KOPT-K1 (cell line): ENCODE results near the gene ACER2.
"Not testable (repeated sequence)": the region's sequence is repeated elsewhere in the genome, so short reads cannot be mapped to it uniquely, and the experiment has no call there.

Experiments used
- H3K27ac ChIP-seq: fragments of 200-600 bp; sonication (generic); 2 replicates; pipeline ENCODE4 v1.5.1; 2016; ENCODE audit warnings: antibody characterized with exemption, mild to moderate bottlenecking, low read depth, low read length; ENCODE audit not compliant: poor library complexity, severe bottlenecking
- H3K36me3 ChIP-seq: fragments of 200-600 bp; sonication (generic); 2 replicates; pipeline ENCODE4 v1.5.1; 2017; ENCODE audit warnings: antibody characterized with exemption, mild to moderate bottlenecking, low read length, moderate library complexity; ENCODE audit not compliant: insufficient read depth
- H3K9me3 ChIP-seq: fragments of 200-600 bp; sonication (generic); 2 replicates; pipeline ENCODE4 v1.5.1; 2017; ENCODE audit warnings: antibody characterized with exemption, low read length, mild to moderate bottlenecking; ENCODE audit not compliant: insufficient read depth, poor library complexity, severe bottlenecking

ACER2 gene

DNA sequence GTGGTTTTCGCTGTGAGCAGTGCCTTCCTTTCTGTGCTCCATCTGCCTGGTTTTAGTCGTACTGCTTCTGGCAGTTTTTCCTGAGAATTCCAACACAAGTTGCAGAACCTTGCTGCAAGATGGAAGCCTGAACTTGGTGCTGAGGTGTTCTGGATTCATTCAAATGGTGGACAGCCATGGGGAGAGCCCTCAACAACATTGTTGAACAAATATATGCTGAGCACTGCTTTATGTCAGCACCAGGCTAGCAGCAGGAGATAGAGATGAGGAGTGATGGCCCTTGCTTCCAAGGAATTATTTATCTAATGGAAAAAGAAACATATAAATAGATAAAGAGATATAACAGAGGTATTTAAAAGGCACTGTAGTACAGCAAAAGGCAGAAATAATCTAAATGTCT is 21.5 kb upstream of the ACER2 start:
- H3K9me3 ChIP-seq = no peaks in the 10 kb centered on the region
- H3K27ac ChIP-seq = no peak overlapping the region
- no peaks in the 10 kb centered on the region for H3K36me3 ChIP-seq

DNA sequence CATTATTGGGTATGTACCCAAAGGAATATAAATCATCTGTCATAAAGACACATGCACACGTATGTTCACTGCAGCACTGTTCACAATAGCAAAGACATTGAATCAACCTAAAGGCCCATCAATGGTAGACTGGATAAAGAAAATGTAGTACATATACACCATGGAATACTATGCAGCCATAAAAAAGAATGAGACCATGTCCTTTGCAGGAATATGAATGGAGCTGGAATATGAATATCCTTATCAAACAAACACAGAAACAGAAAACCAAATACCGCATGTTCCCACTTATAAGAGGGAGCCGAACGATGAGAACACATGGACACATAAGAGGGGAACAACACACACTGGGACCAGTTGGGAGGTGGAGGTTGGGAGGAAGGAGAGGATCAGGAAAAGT is 19.3 kb upstream of the ACER2 start:
- H3K27ac ChIP-seq, H3K36me3 ChIP-seq, H3K9me3 ChIP-seq: not testable (repeated sequence)

DNA sequence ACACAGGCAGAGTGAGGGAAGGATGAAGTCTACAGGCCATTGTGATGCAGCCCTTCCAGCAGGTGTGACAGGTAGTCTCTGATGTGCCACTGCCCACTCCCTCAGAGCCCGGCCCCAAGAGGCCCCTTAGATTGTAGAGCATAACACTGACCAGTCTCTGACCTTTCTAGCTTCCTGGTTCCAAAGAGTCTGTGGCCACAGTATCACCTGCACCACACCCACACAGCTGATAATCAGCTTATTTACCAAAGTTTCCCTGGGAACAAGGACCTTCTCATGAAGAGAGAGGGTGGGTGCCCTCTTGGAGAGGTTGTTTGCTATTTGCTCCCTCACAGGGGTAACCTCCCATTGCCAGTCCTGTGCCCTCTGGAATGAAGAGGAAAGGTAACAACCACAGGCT is 11.0 kb upstream of the ACER2 start:
- no peak overlapping the region for H3K27ac ChIP-seq
- peaks cover 14% of the 10 kb centered on the region for H3K9me3 ChIP-seq
- H3K36me3 ChIP-seq = no peaks in the 10 kb centered on the region

DNA sequence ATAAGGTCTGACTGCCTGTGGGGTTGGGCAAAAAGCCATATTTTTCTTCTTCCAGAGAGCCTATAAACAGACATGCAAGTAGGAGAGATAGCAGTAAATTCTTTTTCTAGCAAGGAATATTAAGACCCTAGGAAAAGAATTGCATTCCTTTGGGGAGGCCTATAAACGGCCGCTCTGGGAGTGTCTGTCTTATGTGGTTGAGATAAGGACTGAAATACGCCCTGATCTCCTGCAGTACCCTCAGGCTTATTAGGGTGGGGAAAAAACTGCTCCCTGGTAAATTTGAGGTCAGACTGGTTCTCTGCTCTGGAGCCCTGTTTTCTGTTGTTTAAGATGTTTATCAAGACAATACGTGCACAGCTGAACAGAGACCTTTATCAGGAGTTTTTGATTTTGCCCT is 5.6 kb upstream of the ACER2 start:
- not testable (repeated sequence) for H3K36me3 ChIP-seq, H3K27ac ChIP-seq
- H3K9me3 ChIP-seq = peaks cover 24% of the 10 kb centered on the region

DNA sequence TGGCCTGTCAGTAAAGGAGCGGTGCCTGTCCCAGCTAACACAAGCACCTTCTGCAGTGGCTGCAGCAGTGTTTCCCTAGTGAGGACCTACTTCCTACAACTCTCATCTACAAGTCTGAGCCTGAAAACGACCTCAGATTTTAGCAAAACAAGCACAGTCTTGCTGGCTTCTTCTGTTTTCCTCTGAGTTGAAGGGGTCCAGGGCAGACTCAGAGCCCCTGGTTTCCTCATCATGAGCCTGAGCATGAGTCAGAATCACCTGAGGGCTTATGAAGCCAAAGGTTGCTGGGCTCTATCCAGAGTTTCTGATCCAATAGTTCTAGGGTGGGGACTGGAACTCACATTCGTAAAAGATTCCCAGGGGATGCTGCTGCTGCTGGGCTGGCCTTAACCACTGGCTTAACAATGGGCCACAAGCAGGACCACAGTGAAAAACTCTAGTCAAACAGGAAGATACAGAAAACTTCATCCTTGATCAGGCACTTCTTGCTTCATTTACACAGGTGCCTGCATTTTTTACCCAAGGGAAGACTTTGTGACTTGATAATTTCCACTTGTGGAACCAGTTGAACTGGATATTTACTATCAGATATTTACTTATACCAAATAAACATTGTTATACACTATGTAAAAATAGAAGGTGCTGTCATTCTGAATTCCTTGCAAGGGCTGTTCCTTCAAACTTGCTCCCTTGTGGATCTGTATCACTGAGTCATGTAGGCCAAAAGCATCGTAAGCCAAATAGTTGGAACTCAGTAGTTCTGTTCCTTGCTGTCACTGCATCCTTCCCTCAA is 4.3 kb upstream of the ACER2 start:
- Histone ChIP-seq H3K9me3 (peaks cover 24% of the 10 kb centered on the region), H3K36me3 (no peaks in the 10 kb centered on the region), H3K27ac (no peak overlapping the region)

DNA sequence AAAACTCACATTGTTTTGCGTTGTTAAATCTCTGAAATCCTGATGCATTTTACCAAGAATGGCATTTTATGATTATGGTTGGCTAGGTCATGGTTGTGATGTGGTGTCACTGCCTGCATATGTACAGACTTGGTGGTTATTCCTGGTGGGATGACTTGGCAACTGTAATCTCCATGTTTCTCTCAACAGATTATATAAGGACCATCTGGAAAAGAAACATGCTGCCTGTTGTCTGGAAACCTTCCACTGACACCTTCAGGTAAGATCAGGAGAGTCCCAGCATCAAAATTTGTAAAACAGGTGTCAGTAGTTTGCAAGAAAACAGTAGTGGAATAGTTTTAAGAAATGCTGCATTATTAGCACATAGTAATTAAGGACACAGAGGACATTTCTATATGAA is 3.0 kb upstream of the ACER2 start:
- H3K9me3 ChIP-seq = peaks cover 24% of the 10 kb centered on the region
- no peak overlapping the region for H3K27ac ChIP-seq

DNA sequence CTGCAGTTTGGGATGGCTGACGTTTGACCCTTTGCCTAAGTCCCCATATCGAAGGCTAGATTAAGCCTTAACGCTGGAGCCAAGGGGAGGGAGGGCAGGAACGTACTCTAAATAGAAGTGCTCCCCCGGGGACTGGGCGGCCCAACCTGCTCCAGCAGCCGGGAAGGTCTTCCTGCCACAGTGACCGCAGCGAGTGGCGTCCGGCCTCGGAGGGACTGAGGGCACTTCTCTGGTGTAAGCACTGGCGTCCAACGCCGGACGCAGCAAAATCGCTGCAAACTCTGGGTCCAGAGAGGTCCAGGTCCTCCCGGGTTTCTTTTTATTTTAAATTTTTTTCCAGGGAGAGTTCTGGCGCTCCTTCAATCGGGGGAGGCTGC is 505 bp upstream of the ACER2 start:
- H3K9me3 ChIP-seq = peaks cover 8% of the 10 kb centered on the region
- H3K27ac ChIP-seq = no peak overlapping the region
- no peaks in the 10 kb centered on the region for H3K36me3 ChIP-seq

More for the DNA sequence above, 3.0 kb upstream of the ACER2 start:
- H3K36me3 ChIP-seq = no peaks in the 10 kb centered on the region

DNA sequence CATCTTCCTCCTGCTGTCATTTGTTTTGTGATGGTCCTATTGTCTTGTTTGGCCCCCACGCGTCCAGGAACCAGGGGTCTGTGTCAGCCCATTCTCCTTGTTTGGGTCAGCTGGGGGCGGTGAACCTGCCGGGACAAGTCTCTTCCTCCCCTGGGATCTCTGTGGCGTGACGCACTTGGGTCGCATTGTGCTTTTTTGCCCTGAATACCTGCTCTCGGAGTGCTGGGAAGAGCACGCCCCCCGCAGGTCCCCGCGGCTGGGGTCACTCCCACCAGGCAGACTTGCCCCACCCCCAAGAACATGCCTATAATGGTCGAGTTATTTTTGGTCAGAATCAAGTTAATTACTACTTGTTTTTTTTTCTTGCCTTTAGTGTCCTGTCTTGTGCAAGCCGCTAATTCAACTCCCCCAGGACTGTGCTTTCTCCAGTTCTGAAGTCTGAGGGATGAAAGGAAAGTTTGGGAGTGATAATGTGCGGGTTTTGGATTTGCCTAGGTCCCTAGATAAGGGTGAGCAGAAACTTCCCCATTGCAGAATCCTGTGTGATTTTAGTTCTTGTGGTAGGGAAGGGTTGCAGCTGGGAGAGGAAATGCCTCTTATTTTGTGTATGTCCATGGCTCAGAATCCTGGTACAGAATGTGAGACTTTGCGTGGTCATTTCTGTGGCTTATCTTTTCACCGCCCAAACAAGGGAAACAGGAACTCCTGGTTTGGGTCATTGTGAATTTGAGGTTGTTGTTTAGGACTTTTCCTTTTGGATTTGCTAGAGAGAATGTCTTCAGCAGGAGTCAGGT is 789 bp downstream of the ACER2 start:
- peak overlapping the region; percentile 71 for H3K27ac ChIP-seq
- H3K36me3 ChIP-seq = no peaks in the 10 kb centered on the region
- H3K9me3 ChIP-seq = no peaks in the 10 kb centered on the region

DNA sequence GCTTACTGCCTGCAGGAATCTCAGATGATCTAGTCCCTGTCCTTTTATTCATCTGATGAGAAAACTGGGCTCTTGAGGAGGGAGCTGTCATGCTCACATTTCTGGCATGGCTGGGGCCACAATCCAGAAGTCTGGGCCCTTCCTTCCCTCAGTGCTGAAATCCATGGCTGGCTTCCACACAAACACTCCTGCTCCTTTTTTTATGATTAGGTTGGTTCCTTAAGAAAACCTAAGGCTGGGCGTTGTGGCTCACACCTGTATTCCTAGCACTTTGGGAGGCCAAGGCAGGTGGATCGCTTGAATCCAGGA is 1.3 kb downstream of the ACER2 start:
- Histone ChIP-seq H3K36me3 (no peaks in the 10 kb centered on the region), H3K27ac (no peak overlapping the region), H3K9me3 (no peaks in the 10 kb centered on the region)

DNA sequence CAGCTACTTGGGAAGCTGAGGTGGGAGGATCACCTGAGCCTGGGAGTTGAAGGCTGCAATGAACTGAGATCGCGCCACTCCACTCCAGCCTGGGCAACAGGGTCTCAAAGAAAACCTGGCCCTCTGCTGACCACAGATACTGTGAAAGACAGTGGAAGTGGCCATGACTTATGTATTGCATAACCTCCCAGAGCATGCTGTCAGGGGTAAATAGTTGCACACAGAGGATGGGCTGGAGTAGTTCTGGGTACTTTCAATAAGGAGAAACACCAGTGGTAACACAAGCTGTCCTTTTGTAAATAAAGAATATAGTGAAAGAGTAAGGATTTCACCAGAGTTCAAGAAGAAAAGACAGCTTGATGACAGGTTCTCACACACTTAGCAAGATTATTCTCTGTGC is 1.8 kb downstream of the ACER2 start:
- H3K27ac ChIP-seq = no peak overlapping the region
- H3K9me3 ChIP-seq = no peaks in the 10 kb centered on the region

DNA sequence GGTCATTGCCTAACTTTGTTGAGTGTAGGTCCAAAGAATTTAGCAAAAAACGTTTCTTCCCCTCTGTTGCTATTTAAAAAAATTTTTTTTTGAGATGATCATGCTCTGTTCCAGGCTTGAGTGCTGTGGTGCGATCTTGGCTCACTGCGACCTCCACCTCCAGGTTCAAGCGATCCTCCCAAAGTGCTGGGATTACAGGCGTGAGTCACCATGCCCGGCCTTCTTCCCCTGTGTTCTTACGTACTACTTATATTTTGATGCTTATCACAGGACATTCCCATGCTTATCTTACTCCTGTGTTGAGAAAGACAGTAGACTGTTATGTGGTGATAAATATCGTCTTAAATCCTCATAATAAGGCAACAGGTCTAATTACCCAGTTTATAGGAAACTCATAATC is 2.5 kb downstream of the ACER2 start:
- no peaks in the 10 kb centered on the region for H3K9me3 ChIP-seq
- H3K36me3 ChIP-seq = no peaks in the 10 kb centered on the region
- H3K27ac ChIP-seq = no peak overlapping the region

More for the DNA sequence above, 1.8 kb downstream of the ACER2 start:
- no peaks in the 10 kb centered on the region for H3K36me3 ChIP-seq

DNA sequence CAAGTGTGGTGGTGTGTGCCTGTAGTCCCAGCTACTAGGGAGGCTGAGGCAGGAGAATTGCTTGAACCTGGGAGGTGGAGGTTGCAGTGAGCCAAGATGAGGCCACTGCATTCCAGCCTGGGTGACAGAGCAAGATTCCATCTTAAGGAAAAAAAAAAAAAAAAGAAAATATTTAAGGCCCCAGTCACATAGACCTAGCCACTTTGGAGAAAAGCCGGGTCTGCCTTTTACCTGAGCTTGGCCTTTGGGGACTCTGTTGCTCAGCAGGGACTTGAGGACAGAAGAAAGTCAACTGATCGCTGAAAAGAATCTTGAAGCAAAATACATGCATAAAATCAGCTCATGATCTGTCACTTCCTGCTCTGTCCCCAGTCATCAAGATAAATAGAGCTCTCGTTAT is 4.6 kb downstream of the ACER2 start:
- H3K27ac ChIP-seq, H3K9me3 ChIP-seq, H3K36me3 ChIP-seq: not testable (repeated sequence)

DNA sequence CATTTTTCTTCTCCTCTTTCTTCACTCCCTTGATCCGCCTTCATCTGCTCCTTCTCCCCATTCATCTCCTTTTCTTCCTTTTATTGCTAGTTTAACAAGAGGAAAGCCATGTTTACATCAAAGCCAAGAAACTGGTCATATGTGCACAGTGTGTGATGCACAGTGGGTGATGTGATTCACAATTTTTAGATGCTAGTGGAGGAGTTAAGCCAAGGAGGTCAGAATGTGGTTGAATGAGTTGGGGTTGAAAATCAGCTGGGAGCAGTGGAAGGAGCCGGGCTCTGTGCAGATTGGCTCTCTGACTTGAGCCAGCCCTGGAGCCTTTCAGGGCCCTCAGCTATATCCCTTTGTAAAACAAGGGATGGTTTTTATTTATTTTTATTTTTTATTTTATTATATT is 7.3 kb downstream of the ACER2 start:
- no peaks in the 10 kb centered on the region for H3K36me3 ChIP-seq
- H3K27ac ChIP-seq = no peak overlapping the region
- H3K9me3 ChIP-seq = no peaks in the 10 kb centered on the region

DNA sequence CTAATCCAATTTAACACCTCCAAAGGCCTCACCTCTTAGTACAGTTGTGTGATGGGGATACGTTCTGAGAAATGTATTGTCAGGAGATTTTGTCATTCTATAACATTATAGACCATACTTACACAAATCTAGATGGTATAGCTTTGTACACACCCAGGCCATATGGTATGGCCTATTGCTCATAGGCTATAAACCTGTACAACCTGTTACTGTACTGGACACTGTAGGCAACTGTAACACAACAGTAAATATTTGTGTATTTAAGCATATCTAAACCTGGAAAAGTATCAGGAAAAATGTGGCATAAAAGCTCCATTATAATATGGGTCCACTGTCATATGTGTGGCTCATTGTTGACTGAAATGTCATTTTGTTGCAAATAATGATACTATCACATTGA is 12.1 kb downstream of the ACER2 start:
- no peak overlapping the region for H3K27ac ChIP-seq
- no peaks in the 10 kb centered on the region for H3K36me3 ChIP-seq
- no peaks in the 10 kb centered on the region for H3K9me3 ChIP-seq

DNA sequence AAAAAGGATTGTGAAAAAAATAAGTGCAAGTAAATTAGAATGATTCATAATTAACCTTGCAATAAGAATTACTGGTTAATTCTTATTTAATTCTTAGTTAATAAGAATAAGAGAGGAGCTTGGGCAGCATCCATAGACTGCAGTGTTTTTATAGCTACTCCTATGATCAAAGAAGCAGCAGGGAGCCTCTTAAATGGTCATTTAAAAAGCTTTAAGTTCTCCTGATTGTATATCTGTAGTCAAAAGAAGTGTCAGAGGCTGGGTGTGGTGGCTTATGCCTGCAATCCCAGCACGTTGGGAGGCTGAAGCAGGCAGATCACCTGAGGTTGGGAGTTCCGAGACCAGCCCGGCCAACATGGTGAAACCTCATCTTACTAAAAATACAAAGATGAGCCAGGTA is 14.4 kb downstream of the ACER2 start:
- H3K27ac ChIP-seq = no peak overlapping the region
- no peaks in the 10 kb centered on the region for H3K36me3 ChIP-seq
- no peaks in the 10 kb centered on the region for H3K9me3 ChIP-seq

DNA sequence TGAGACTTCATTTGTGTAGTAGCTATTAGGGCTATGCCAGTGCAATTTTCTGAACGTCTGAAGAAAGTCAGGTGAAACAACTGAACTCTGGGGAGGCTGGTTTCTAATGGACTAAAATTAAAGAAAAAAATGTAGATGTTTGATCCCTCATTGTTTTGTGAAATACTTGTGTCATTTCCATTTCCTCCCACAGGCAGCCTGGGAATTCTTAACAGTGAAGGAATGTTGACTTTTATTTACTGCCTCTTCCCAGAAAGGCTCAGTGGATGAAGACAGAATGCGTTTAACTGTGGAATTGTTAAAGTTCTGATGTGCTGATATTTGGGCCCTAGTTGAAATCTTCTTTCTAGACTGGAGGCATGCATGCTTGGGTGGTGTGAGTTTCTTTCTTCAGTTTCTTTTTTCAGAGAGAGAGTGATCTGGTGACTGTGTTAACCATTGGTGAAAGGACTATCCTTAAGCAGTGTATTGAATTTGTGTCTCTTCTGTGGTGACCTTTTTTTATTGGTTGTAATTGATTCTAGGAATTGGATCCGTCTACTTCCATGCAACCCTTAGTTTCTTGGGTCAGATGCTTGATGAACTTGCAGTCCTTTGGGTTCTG is 15.5 kb downstream of the ACER2 start:
- Histone ChIP-seq H3K9me3 (no peaks in the 10 kb centered on the region), H3K36me3 (no peaks in the 10 kb centered on the region), H3K27ac (no peak overlapping the region)
